Testis (tissue), 2 donors: ENCODE results near the gene DSTN.
A peak's percentile ranks its signal among the peaks of the same experiment; 100 is the strongest.

Experiments used
- CTCF ChIP-seq, 3 experiments: fragments of 450-650 bp in 2 of 3; fragments of 200-600 bp in 1 of 3; sonication (generic) in 1 of 3; IDR thresholded peaks; one replicate each; pipeline ENCODE4 v1.5.1; 2016 to 2019; ENCODE audit warnings: antibody characterized with exemption in 3 of 3, mild to moderate bottlenecking in 2 of 3, moderate library complexity in 1 of 3
- POLR2A ChIP-seq: fragments of 450-650 bp; IDR thresholded peaks from one replicate; pipeline ENCODE4 v1.6.1; 2017; ENCODE audit warnings: antibody characterized with exemption, mild to moderate bottlenecking, moderate library complexity

- TF ChIP-seq CTCF (IDR thresholded peaks at IDR 0.05) (peak in 1 of 3 experiments; percentile 15), POLR2A (no peak)
Measured at GRCh38 chr20:17611290-17611539, 41.3 kb downstream of the DSTN start.
